ENCODE data around the gene IL21R.

The IL21R gene

GRCh38 chr16:27462846-27463682 lies 61.1 kb downstream of the IL21R start:
- no peak for DNase-seq (ENCODE audit: low read depth, low spot score)

DNA sequence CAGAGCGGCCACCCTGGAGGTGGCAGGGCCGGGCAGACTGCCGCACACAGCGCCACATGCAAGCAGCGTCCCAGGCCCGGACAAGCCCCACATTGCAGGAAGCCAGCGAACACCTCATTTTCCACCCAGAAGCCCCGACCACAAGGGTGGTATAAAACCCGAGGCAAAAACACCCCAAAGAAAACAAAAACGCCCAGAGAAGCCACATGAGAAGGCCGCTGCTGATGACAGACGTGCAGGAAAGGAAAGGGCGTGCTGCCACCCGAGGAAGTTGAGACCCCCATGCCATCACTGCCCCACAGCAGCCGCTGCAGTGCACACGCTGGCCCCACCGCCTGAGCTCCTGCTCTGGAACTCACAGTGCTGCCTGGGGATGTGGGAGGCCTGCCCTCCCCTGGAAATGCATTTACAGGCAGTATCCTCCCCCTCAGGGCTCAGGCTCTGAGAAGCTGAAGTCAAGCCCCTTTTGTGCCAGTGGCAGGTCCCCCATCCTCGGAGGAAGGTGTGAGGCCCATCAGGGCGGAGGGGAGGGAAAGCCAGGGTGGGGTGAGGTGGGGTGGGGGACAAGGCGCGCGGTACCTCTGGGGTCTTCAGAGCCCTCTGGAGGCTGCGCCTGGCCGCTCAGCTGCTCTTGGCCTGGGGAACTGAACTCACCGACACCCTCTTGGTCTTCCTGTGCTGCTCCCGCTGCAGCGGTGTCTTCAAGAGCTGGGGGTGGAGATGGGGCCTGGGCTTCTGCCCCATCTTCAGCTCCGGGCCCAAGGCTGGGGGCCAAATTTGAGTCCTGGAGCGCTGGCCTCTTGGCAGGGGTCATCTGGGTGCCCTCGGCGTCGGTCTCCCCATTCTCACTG lies 62.0 kb downstream of the IL21R start:
- no peak for DNase-seq (ENCODE audit: low read depth, low spot score)

DNA sequence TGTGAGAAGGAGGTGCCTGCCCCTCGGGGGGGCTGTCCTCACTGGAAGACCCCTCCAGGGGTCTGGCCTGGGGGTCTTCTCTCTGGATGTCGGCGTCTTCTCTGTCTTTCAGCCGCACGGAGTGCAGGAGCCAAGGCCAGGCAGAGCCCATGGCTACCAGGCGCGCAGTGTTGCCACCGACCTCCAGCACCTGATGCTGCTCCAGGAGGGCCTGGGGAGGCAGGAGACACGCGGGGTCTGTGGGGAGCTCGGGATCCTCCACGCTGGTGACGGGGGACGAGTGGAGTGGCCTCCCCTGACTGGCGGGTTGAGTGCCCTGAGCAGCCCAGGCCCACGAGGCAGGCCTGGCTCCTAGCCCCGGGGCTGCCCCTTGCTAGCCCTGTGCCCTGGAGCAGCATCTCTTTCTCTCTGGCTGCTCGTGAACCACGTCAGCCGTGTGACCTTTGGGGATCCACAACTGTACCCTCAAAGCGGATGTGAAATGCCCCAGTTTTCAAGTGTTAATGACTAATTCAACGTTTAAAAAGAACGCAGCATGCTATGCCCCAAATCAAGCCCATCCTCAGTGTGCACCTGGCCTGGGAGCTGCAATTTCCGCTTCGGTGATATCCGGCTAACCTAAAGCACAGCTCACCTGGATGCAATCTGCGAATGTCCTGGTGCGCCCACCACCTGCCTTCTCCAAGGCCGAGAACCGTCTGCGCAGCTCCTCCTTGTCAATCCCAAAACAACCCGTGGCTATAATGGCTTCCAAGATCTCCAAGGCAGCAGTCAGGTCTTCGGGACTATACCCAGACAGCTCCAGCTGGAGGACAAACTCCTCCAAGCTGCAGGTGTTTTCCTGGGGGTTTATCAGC lies 62.9 kb downstream of the IL21R start:
- no peak for DNase-seq (ENCODE audit: low read depth, low spot score)

- DNase-seq (ENCODE audit: low read depth, low spot score) = no peak
These were observed 63.5 kb downstream of the IL21R start for GRCh38 chr16:27465483-27465879.

DNA sequence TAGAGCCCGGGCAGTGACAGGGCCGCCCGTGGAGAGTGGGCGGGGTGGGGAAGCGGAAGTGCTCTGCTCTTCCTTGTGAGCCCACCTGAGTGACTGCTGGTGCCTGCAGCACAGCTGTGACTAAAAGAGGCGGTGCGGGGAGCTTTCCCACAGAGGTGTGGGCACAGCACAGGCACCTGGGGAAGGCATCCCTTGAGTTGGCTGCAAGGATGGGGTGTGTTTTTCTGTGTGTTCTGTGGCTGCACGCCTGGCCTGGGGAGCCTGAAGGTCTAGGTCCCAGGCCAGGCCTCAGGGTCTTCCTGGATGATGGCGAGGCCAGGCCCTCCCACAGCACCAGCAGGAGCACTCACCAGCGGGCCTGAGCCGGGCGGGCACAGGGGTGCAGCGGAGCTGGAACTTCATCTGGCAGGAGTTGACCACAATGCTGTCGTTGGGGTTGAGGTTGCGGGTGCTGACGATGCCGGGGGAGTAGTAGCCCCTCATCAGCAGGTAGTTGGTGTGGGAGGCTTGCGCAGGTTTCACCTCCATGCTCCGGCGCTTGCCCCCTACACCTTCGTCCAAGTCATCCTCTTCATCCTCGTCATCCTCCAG lies 67.1 kb downstream of the IL21R start:
- no peak for DNase-seq (ENCODE audit: low read depth, low spot score)

GRCh38 chr16:27470567-27471431 lies 68.8 kb downstream of the IL21R start:
- DNase-seq (ENCODE audit: low read depth, low spot score) = no peak

GRCh38 chr16:27471661-27472060 lies 69.7 kb downstream of the IL21R start:
- DNase-seq (ENCODE audit: low read depth, low spot score) = no peak

- DNase-seq (ENCODE audit: low read depth, low spot score) = no peak
These were observed 70.4 kb downstream of the IL21R start for GRCh38 chr16:27472091-27473020.

DNA sequence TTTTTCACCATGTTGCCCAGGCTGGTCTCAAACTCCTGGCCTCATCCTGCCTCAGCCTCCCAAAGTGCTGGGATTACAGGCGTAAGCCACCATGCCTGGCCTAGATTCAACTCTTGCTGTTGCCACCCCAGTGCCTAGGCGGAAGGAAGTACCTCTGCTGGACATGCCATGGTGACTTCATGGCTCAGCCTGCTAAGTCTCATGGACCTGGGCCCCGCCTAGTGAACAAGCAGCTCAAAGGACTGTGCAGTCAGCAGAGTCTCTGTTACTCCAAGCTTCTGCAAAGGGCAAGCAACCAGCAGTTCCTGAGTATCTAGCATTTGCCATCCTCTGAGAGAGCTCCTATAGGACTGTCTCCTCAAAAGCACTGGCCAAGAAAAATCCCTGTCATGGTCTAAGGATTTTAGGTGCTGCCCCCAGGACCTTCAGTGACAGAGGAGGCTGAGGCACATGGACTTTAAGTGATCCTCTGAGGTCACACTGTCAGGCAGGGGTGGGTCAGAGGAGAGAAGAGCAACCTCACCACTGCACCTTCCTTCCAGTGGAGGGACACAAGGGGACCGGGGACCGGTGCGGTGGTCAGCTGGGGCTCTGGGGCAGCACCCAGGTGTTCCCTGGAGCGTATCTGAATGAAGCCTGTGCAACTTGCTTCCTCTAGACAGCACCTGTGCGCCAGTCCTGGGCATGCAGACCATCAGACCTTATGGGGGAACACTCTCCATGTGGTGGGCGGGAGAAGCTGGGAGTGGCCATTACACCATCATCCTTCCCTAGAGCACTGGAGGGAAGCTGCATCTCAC lies 71.3 kb downstream of the IL21R start:
- no peak for DNase-seq (ENCODE audit: low read depth, low spot score)

GRCh38 chr16:27474041-27474440 lies 72.1 kb downstream of the IL21R start:
- DNase-seq (ENCODE audit: low read depth, low spot score) = no peak

- DNase-seq (ENCODE audit: low read depth, low spot score) = no peak
These were observed 72.9 kb downstream of the IL21R start for GRCh38 chr16:27474921-27475320.

GRCh38 chr16:27475561-27475960 lies 73.6 kb downstream of the IL21R start:
- no peak for DNase-seq (ENCODE audit: low read depth, low spot score)

- DNase-seq (ENCODE audit: low read depth, low spot score) = no peak
These were observed 74.3 kb downstream of the IL21R start for GRCh38 chr16:27476240-27476639.

DNA sequence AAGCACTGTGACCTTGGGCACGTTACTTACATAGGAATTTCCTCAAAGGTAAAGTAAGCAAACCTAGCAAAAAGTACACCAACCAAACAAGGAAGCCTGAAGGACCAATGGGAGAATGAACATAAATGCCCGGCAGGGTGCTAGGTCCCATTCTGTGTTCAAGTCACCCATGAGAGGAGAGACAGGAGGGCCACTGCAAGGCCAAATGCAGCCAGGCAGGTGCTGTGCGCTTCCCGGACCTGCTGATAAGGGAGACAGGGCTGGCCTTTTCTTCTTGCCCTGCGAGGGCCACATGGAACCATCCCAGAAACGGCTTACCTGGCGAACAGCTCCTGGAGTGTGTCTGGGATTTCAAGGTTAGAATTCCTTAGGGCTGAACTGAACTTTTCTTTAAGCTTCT lies 78.8 kb downstream of the IL21R start:
- no peak for DNase-seq (ENCODE audit: low read depth, low spot score)

DNA sequence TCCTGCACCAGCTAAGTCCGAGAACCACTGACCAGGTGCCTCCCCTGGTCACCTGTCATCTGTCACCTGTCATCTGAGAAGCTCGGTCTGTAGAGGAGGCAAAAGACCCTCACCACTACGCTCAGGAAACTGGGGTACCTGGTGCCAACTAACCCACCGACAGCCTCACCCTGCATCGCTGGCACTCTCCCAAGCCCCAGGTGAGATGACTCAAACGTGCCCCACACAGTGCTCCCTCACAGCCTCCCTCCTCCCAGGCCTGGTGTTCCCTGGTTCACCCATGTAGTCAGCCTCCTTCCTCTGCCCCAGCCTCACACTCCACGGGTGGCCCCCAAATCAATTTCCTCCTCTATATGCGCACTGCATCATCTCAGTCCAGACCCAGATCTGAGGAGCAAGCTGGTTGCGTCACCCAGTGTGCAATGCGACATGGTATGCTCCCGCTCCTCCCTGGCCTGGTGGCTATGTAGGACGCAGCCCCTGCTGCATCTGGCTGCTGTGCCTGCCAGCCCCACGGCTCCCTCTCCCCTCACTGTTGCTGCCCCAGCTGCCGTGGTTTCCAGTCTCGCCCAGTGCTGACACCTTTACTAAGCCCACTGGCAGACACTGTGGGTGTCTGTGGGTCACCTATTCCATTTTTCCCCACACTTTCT lies 79.4 kb downstream of the IL21R start:
- DNase-seq (ENCODE audit: low read depth, low spot score) = no peak

- DNase-seq (ENCODE audit: low read depth, low spot score) = no peak
These were observed 80.6 kb downstream of the IL21R start for GRCh38 chr16:27482397-27483087.

GRCh38 chr16:27483088-27483437 lies 81.1 kb downstream of the IL21R start:
- no peak for DNase-seq (ENCODE audit: low read depth, low spot score)

DNA sequence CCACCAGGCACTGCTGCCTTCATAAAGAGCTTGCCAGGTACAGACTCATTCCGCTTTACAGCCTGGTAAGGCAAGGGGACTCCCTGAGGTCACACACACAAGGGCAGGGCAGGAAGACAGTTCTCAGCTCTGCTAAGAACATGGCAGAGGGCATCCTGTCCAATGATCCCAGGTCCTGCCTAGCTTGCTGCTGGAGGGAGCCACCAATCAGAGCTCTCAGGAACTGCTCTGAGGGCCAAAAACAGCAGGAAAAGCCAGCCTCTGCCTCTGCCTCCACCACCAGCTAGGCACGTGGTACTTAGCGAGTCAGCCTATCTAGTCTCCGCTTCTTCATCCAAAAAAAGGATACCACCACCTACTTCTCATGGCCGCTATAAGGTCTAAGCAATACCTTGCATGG lies 81.7 kb downstream of the IL21R start:
- no peak for DNase-seq (ENCODE audit: low read depth, low spot score)
